ENCODE measurements around the gene PITPNM3. TPM values are rescaled to one million over a fixed set of nuclear protein-coding genes. Genes with fewer than 3 reads are reported as not detected.

The PITPNM3 gene
- total and polyA plus RNA-seq, 2 experiments from 2014 or later: 1.0 to 1.5 TPM

- Histone ChIP-seq H3F3A (replicated peaks; ENCODE audit: low read depth) (no peaks in the 10 kb centered on the region), H3K4me2 (peak overlapping the region; percentile 80), H3K27me3 (ENCODE audit: insufficient read depth) (no peaks in the 10 kb centered on the region), H2AFZ (peak overlapping the region; percentile 64; the same call in 1 of the 2 replicates), H3K4me1 (ENCODE audit: insufficient read depth) (peaks cover 35% of the 10 kb centered on the region), H3K27ac (ENCODE audit: low read depth) (peak overlapping the region; percentile 70; the same call in 1 of the 2 replicates), H4K20me1 (replicated peaks; ENCODE audit: insufficient read depth) (no peaks in the 10 kb centered on the region), H3K9me2 (ENCODE audit: insufficient read depth) (peaks cover 5% of the 10 kb centered on the region; the same call in 1 of the 2 replicates), H3K79me2 (replicated peaks; ENCODE audit: insufficient read depth) (no peaks in the 10 kb centered on the region), H3K4me3 (peak overlapping the region; percentile 54), H3K36me3 (ENCODE audit: insufficient read depth) (no peaks in the 10 kb centered on the region)
- no peak for TF ChIP-seq EZH2phosphoT487 (IDR thresholded peaks at IDR 0.05; ENCODE audit: unreplicated experiment)
- TF ChIP-seq POLR2AphosphoS5 (IDR thresholded peaks at IDR 0.05; ENCODE audit: low read depth): no peak
- TF ChIP-seq JUNB (IDR thresholded peaks at IDR 0.05; ENCODE audit: unreplicated experiment): no peak
- no peak for TF ChIP-seq ZNF462 (CRISPR knock-in tag; IDR thresholded peaks at IDR 0.05)
- TF ChIP-seq ETS1 (IDR thresholded peaks at IDR 0.05): no peak
- TF ChIP-seq ZNF114 (CRISPR knock-in tag; IDR thresholded peaks at IDR 0.05): no peak
- no peak for TF ChIP-seq ZNF331 (CRISPR knock-in tag; IDR thresholded peaks at IDR 0.05; ENCODE audit: low read depth)
- TF ChIP-seq CREB1 (CRISPR knock-in tag; IDR thresholded peaks at IDR 0.05; ENCODE audit: low read depth): no peak
- TF ChIP-seq EZH2 (IDR thresholded peaks at IDR 0.05; ENCODE audit: low read depth, unreplicated experiment): no peak
- TF ChIP-seq CTCF (conservative IDR thresholded peaks at IDR 0.05; ENCODE audit: low read depth in 2 of 2): no peak; a peak in 1 of 4 replicates
- TF ChIP-seq REST (IDR thresholded peaks at IDR 0.05; ENCODE audit: unreplicated experiment): no peak
- TF ChIP-seq STAT1 (IDR thresholded peaks at IDR 0.05; ENCODE audit: unreplicated experiment): no peak
- TF ChIP-seq NANOG (IDR thresholded peaks at IDR 0.05; ENCODE audit: borderline replicate concordance): no peak
- peak; percentile 91 for DNase-seq (ENCODE audit: low spot score)
- peaks cover 51% of the 10 kb centered on the region for H3K4me1 Mint-ChIP-seq
- H3K9me3 Mint-ChIP-seq: no peaks in the 10 kb centered on the region
- ATAC-seq: peak; percentile 93
- peak overlapping the region; percentile 59 for H3K4me3 Mint-ChIP-seq
- peaks cover 3% of the 10 kb centered on the region; the same call in 1 of the 3 replicates for H3K36me3 Mint-ChIP-seq (ENCODE audit: low read depth)
- peaks cover 15% of the 10 kb centered on the region for H3K27me3 Mint-ChIP-seq (ENCODE audit: insufficient read depth, low read depth, poor library complexity)
- peak overlapping the region; percentile 69 for H3K27ac Mint-ChIP-seq
These were observed 60.3 kb downstream of the PITPNM3 start for GRCh38 chr17:6496116-6496481.
